ENCODE data around the gene DSG1. TPM values are rescaled to one million over a fixed set of nuclear protein-coding genes. Genes with fewer than 3 reads are reported as not detected.

The DSG1 gene
- total RNA-seq, 1 donor from 2014 or later, result 4.8 TPM

DNA sequence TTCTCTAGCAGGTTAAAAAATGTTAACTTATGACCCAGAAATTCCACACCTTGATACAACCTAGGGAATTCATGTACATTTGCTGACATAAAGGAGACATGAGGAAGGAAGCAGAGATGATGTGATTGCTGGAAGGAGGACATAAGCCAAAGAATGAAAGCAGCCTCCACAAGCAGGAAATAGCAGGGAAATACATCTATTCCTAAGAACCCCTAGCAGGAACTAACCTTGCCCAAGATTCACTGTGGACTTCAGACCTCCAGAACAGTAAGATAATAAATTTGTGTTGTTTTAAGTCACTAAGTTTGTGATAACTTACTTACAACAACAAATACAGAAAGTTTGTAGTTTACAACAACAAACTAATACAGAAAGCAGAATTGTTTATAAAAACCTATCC is 54.0 kb downstream of the DSG1 start:
- H3K36me3 Mint-ChIP-seq, result no peaks in the 10 kb centered on the region
- no peaks in the 10 kb centered on the region for H3K4me1 Mint-ChIP-seq (ENCODE audit: unreplicated experiment)
- no peak overlapping the region for H3K27ac Mint-ChIP-seq
- TF ChIP-seq, protein P1, sequence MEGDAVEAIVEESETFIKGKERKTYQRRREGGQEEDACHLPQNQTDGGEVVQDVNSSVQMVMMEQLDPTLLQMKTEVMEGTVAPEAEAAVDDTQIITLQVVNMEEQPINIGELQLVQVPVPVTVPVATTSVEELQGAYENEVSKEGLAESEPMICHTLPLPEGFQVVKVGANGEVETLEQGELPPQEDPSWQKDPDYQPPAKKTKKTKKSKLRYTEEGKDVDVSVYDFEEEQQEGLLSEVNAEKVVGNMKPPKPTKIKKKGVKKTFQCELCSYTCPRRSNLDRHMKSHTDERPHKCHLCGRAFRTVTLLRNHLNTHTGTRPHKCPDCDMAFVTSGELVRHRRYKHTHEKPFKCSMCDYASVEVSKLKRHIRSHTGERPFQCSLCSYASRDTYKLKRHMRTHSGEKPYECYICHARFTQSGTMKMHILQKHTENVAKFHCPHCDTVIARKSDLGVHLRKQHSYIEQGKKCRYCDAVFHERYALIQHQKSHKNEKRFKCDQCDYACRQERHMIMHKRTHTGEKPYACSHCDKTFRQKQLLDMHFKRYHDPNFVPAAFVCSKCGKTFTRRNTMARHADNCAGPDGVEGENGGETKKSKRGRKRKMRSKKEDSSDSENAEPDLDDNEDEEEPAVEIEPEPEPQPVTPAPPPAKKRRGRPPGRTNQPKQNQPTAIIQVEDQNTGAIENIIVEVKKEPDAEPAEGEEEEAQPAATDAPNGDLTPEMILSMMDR (conservative IDR thresholded peaks at IDR 0.05), result no peak
- H3K9me3 Mint-ChIP-seq, result no peaks in the 10 kb centered on the region
- no peak for DNase-seq (ENCODE audit: extremely low spot score, unreplicated experiment)
- H3K27me3 Mint-ChIP-seq, result no peaks in the 10 kb centered on the region
- H3K4me3 Mint-ChIP-seq, result no peak overlapping the region

DNA sequence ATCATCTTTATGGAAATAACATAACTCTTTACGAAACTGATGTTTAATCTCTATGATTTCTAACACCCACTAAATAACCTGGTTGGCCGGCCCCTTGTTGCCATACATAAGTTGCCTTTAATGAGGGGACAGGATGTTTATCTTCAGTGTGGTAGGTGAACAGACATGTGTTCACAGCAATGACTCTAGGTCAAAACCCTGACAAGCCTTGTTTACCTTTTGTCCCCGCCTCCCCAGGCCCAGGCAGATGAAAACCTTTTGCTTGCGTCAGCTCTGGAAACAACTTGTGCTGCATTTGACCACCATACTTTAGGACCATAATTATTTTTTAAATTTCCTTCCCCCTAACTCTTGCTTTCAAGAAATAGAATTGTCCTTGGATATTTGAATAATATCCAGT is 55.7 kb downstream of the DSG1 start:
- Mint-ChIP-seq H3K36me3 (no peaks in the 10 kb centered on the region), H3K4me3 (no peak overlapping the region), H3K27me3 (no peaks in the 10 kb centered on the region), H3K9me3 (no peaks in the 10 kb centered on the region), H3K27ac (no peak overlapping the region), H3K4me1 (ENCODE audit: unreplicated experiment) (no peaks in the 10 kb centered on the region)
- TF ChIP-seq, protein P1 (conservative IDR thresholded peaks at IDR 0.05), result no peak
- no peak for DNase-seq (ENCODE audit: extremely low spot score, unreplicated experiment)

DNA sequence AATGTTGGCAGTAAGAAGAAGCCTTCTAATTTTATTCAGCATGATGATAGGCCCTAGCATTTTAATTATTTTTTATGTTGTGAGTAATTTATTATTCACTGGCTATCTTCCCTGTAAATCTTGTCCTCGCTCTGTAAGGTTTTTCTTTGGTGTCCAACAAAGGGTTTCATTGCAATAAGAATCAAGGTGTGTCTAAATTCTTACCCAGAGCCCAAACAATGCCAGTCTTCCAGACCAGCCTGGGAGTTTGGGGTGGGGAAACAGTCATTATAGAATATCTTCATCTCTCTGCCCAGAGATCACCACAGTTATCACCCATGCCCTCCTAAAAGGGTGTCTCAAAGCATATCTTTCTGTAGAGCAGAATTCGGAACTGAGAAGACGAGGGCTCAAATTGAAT is 58.5 kb downstream of the DSG1 start, which contains the start of gene DSG4:
DSG4 (plus strand) TSS at position 301 of the 400 bp plus-strand sequence. CDS start 135 bp downstream, outside the sequence.
- Mint-ChIP-seq H3K27ac (no peak within 1 kb of the TSS), H3K4me1 (ENCODE audit: unreplicated experiment) (no peaks in the 10 kb centered on the region), H3K4me3 (no peak within 1 kb of the TSS), H3K36me3 (no peaks in the 10 kb centered on the region), H3K9me3 (no peaks in the 10 kb centered on the region), H3K27me3 (no peaks in the 10 kb centered on the region)
- DNase-seq (ENCODE audit: extremely low spot score, unreplicated experiment), result no peak
- TF ChIP-seq, protein P1 (conservative IDR thresholded peaks at IDR 0.05), result no peak

DNA sequence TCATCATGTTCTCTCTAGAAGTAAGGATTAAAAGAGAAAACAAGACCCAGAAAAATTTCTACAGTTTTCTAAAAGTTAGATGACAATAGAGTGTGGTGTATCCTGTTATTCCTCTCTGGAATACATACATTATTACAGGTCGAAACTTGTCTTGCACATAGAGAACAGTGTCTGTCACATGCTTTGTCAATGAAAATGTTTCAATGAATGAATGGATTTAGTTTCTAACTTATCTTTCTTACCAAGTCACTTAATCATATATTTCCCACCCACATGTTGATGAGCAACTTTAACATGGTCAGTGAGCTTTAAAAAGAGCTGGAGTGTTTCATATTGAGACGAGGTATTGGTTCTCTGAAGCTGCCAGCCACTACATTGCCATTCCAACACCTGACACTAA is 63.0 kb downstream of the DSG1 start:
- H3K27ac Mint-ChIP-seq, result no peak overlapping the region
- no peak overlapping the region for H3K4me3 Mint-ChIP-seq
- H3K36me3 Mint-ChIP-seq, result no peaks in the 10 kb centered on the region
- no peaks in the 10 kb centered on the region for H3K4me1 Mint-ChIP-seq (ENCODE audit: unreplicated experiment)
- no peaks in the 10 kb centered on the region for H3K9me3 Mint-ChIP-seq
- TF ChIP-seq, protein P1 (conservative IDR thresholded peaks at IDR 0.05), result no peak
- no peaks in the 10 kb centered on the region for H3K27me3 Mint-ChIP-seq
- DNase-seq (ENCODE audit: extremely low spot score, unreplicated experiment), result no peak

DNA sequence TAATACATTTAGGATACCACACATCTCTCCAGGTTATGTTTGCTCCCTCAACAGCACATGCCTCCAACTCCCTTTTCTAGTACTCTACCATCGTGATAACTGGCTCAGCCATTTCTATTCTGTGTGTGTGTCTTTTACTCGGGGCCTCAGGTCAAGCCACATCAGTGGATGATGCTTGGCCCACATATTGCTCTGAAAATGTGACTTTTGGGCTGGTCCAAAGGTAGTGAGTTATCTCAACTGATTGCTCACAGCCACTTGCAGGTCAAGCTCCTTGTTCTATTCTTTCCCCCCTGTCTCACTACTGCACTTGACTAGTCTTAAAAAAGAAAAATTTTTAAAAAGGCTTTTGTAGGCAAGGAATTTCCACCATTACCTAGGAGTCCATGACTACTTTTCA is 64.1 kb downstream of the DSG1 start:
- H3K9me3 Mint-ChIP-seq, result no peaks in the 10 kb centered on the region
- TF ChIP-seq, protein P1 (conservative IDR thresholded peaks at IDR 0.05), result no peak
- no peaks in the 10 kb centered on the region for H3K4me1 Mint-ChIP-seq (ENCODE audit: unreplicated experiment)
- no peaks in the 10 kb centered on the region for H3K36me3 Mint-ChIP-seq
- no peak for DNase-seq (ENCODE audit: extremely low spot score, unreplicated experiment)
- no peaks in the 10 kb centered on the region for H3K27me3 Mint-ChIP-seq
- H3K4me3 Mint-ChIP-seq, result no peak overlapping the region
- H3K27ac Mint-ChIP-seq, result no peak overlapping the region

DNA sequence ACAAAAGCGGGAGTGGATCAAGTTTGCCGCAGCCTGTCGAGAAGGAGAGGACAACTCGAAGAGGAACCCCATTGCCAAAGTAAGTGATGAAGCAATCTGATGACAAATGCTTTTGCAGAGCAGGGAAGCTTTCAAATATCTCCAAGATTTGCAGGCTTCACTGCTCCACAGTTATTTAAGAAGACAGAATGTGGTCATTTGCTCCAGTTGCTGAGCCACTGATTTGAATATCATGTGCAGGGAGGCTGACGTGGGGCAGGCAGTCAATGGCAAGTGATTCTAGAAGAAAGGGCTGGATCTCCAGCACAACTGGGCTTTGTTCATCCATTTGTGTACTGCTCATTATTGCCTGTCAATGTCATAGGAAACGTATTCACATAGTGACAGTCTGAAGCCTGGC is 68.8 kb downstream of the DSG1 start:
- no peak overlapping the region for H3K4me3 Mint-ChIP-seq
- H3K27me3 Mint-ChIP-seq, result no peaks in the 10 kb centered on the region
- no peak overlapping the region for H3K27ac Mint-ChIP-seq
- no peaks in the 10 kb centered on the region for H3K36me3 Mint-ChIP-seq
- TF ChIP-seq, protein P1 (conservative IDR thresholded peaks at IDR 0.05), result no peak
- H3K4me1 Mint-ChIP-seq (ENCODE audit: unreplicated experiment), result peaks cover 6% of the 10 kb centered on the region
- no peaks in the 10 kb centered on the region for H3K9me3 Mint-ChIP-seq
- DNase-seq (ENCODE audit: extremely low spot score, unreplicated experiment), result no peak

Data from type B pancreatic cell (in vitro differentiated cells).